ENCODE data around the gene CELSR2.

Gene CELSR2

GRCh38 chr1:109247401-109248365, 1.7 kb upstream of the CELSR2 start:
- peaks cover 13% of the 10 kb centered on the region for H3K36me3 Mint-ChIP-seq (ENCODE audit: low read depth)
- H3K27me3 Mint-ChIP-seq (ENCODE audit: low read depth): peaks cover 31% of the 10 kb centered on the region
- H3K4me3 Mint-ChIP-seq: peak overlapping the region in 2 of 3 experiments; percentile 41 to 58
- TF ChIP-seq CTCF (IDR thresholded peaks at IDR 0.05; ENCODE audit: unreplicated experiment in 3 of 3): no peak
- H3K27ac Mint-ChIP-seq: no peak overlapping the region
- H3K9me3 Mint-ChIP-seq: no peaks in the 10 kb centered on the region
- peaks cover 25% of the 10 kb centered on the region for H3K4me1 Mint-ChIP-seq

DNA sequence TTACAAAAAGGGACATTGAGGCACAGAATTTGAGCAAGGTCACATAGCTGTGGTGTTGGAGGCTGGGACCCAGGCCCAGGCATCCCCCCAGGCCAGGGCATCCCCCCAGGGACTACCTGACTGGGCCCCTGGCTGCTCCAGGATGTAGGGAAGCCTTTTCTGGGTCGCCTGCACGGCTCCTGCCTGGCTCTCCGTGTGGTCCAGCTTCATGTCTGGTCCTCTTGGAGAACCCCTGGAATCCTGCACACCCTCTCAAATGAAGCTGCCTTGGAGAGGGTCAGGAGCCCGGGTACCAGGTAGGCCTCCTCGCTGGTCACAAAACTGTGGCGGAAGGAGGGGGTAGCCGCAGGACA, 919 bp upstream of the CELSR2 start:
- no peak for TF ChIP-seq CTCF (IDR thresholded peaks at IDR 0.05; ENCODE audit: unreplicated experiment in 3 of 3)
- H3K9me3 Mint-ChIP-seq: no peaks in the 10 kb centered on the region
- peaks cover 27% of the 10 kb centered on the region for H3K4me1 Mint-ChIP-seq
- H3K27ac Mint-ChIP-seq: no peak overlapping the region
- peaks cover 13% of the 10 kb centered on the region for H3K36me3 Mint-ChIP-seq (ENCODE audit: low read depth)
- H3K4me3 Mint-ChIP-seq: peak overlapping the region in 2 of 3 experiments; percentile 32 to 75
- H3K27me3 Mint-ChIP-seq (ENCODE audit: low read depth): peaks cover 23% of the 10 kb centered on the region

- Mint-ChIP-seq H3K36me3 (ENCODE audit: low read depth) (peaks cover 13% of the 10 kb centered on the region), H3K4me1 (peaks cover 28% of the 10 kb centered on the region)
- no peak for TF ChIP-seq CTCF (IDR thresholded peaks at IDR 0.05; ENCODE audit: unreplicated experiment in 3 of 3)
Observed at GRCh38 chr1:109249654-109250401, 489 bp downstream of the CELSR2 start.

DNA sequence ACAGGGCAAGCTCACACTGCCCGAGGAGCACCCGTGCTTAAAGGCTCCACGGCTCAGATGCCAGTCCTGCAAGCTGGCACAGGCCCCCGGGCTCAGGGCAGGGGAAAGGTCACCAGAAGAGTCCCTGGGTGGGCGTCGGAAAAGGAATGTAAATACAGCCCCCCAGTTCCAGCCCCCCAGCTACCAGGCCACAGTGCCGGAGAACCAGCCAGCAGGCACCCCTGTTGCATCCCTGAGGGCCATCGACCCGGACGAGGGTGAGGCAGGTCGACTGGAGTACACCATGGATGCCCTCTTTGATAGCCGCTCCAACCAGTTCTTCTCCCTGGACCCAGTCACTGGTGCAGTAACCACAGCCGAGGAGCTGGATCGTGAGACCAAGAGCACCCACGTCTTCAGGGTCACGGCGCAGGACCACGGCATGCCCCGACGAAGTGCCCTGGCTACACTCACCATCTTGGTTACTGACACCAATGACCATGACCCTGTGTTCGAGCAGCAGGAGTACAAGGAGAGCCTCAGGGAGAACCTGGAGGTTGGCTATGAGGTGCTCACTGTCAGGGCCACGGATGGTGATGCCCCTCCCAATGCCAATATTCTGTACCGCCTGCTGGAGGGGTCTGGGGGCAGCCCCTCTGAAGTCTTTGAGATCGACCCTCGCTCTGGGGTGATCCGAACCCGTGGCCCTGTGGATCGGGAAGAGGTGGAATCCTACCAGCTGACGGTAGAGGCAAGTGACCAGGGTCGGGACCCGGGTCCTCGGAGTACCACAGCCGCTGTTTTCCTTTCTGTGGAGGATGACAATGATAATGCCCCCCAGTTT, 1.3 kb downstream of the CELSR2 start:
- peak overlapping the region; percentile 74 to 76 (median 75) for H3K4me3 Mint-ChIP-seq
- H3K27ac Mint-ChIP-seq: no peak overlapping the region
- H3K9me3 Mint-ChIP-seq: no peaks in the 10 kb centered on the region
- peaks cover 34% of the 10 kb centered on the region for H3K4me1 Mint-ChIP-seq
- H3K27me3 Mint-ChIP-seq (ENCODE audit: low read depth): peaks cover 23% of the 10 kb centered on the region
- no peak for TF ChIP-seq CTCF (IDR thresholded peaks at IDR 0.05; ENCODE audit: unreplicated experiment in 3 of 3)
- peaks cover 13% of the 10 kb centered on the region for H3K36me3 Mint-ChIP-seq (ENCODE audit: low read depth)

More at GRCh38 chr1:109249654-109250401, 489 bp downstream of the CELSR2 start:
- H3K27me3 Mint-ChIP-seq (ENCODE audit: low read depth): peaks cover 23% of the 10 kb centered on the region
- peak overlapping the region; percentile 74 to 76 (median 75) for H3K4me3 Mint-ChIP-seq
- H3K27ac Mint-ChIP-seq: no peak overlapping the region
- H3K9me3 Mint-ChIP-seq: no peaks in the 10 kb centered on the region

DNA sequence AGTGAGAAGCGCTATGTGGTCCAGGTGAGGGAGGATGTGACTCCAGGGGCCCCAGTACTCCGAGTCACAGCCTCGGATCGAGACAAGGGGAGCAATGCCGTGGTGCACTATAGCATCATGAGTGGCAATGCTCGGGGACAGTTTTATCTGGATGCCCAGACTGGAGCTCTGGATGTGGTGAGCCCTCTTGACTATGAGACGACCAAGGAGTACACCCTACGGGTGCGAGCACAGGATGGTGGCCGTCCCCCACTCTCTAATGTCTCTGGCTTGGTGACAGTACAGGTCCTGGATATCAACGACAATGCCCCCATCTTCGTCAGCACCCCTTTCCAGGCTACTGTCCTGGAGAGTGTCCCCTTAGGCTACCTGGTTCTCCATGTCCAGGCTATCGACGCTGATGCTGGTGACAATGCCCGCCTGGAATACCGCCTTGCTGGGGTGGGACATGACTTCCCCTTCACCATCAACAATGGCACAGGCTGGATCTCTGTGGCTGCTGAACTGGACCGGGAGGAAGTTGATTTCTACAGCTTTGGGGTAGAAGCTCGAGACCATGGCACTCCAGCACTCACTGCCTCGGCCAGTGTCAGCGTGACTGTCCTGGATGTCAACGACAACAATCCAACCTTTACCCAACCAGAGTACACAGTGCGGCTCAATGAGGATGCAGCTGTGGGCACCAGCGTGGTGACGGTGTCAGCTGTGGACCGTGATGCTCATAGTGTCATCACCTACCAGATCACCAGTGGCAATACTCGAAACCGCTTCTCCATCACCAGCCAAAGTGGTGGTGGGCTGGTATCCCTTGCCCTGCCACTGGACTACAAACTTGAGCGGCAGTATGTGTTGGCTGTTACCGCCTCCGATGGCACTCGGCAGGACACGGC, 2.2 kb downstream of the CELSR2 start:
- no peaks in the 10 kb centered on the region for H3K9me3 Mint-ChIP-seq
- TF ChIP-seq CTCF (IDR thresholded peaks at IDR 0.05; ENCODE audit: unreplicated experiment in 3 of 3): no peak
- peaks cover 13% of the 10 kb centered on the region for H3K36me3 Mint-ChIP-seq (ENCODE audit: low read depth)
- H3K4me1 Mint-ChIP-seq: peaks cover 38% of the 10 kb centered on the region
- peaks cover 27% of the 10 kb centered on the region for H3K27me3 Mint-ChIP-seq (ENCODE audit: low read depth)
- H3K27ac Mint-ChIP-seq: peak overlapping the region in 1 of 3 experiments; percentile 99
- peak overlapping the region; percentile 67 to 74 (median 74) for H3K4me3 Mint-ChIP-seq
